Pulmonary artery endothelial cell (primary cell): ENCODE measurements around the gene SIM1. TPM values are rescaled to one million over a fixed set of nuclear protein-coding genes. Genes with fewer than 3 reads are reported as not detected.

Experiments
- DNase-seq: peaks from one replicate; pipeline ENCODE4 v3.0.0-alpha.2; 2011; ENCODE audit warnings: low read depth, low spot score
- total RNA-seq: library from RNA; depleted of rRNA; stranded (reverse); fragments of >200 nt; gene quantifications from 2 replicates; pipeline ENCODE4 v1.2.3, GENCODE V29; 2014

SIM1 gene
- total RNA-seq, 1 donor from 2014 or later: 0.07 TPM

DNA sequence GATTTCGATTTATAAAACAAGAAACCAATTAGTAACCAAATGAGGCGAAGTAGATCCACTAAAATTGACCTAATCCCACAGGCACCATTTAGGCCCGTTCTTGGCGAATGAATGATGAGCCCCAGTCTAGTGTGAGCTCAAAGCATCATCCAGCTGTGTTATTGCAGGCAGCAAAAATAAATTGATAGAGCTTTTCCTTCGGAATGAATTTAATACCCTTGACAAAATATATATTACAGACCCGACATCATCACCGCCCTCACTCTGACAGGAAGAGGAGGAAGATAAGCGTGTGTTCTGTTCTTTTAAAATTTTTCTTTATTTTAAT lies 7.8 kb downstream of the SIM1 start:
- DNase-seq: no peak

DNA sequence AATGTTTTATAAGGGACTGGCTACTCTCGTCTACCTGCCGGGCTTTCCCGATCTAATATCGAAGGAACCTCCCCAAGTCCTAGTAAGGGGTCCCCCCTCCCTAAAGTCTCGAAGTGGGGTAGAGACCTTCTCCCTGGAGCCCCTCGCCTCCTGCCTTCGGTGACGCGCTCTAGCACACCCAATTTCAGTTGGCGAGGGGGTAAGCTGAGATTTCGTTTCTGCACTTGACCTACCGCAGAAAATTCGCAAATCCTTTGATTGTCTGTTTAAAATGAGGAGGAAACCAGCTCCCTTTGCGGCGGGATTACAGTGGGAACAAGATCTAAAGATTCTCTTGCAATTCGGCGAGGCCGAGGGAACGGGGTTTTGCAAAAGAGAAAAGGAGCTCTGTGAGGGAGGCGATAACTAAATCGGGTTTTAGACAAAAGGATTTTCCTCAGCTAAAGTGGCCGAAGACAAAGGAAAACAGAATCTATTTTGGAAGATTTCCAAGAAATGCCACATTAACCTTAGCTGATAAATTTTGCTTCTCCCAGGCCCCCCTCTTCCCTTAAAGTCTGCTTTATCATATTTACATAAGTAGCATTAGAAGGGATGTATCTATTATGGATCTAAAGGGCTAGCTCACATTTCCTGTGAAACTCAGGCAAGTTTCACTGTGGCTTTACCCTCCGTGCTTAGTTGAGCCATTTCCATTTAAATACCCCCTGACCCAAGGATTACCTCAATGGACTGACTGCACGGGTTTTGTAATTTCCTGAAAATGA lies 8.4 kb downstream of the SIM1 start:
- DNase-seq: no peak

DNA sequence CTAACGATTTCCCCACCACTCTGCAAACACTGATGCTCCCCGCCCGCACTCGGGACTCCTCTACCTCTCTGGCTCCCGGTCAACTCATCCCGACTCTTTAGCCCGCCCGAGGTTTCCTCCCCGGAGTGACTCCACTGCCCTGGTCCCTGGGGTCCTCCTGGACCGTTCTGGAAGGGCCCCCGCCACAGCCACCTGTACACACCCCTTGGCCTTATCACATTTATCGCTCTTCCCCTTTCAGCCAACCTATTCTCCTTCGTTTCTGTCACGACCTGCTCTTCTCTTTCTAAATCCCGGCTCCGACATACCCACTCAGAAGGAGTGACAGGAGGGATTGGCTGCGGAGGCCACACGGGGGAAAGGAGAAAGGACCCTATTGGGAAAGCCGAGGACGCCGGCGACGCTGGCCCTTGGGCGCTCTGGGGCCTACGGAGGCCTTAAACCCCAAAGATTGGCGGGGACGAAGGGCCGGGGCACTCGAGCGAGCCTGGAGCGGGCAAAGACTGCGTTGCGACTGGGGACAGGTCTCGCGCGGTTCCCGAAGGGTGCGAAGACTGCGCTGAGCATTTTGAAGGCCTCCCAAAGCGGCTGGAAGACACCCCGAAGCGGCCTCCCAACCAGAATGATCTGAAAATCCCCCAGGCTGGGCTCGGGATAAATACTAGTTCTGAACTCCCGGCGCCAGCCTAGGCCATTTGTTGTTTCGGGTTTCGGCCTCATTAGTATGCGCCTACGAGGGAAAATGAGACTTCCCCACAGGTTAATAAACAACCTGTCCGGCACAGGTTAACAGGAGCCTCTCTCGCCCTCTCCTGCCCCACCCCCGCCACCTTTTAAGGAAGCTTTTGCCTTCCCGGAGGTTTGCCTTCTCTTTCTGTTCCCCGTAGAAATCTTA lies 9.2 kb downstream of the SIM1 start:
- DNase-seq: no peak

DNA sequence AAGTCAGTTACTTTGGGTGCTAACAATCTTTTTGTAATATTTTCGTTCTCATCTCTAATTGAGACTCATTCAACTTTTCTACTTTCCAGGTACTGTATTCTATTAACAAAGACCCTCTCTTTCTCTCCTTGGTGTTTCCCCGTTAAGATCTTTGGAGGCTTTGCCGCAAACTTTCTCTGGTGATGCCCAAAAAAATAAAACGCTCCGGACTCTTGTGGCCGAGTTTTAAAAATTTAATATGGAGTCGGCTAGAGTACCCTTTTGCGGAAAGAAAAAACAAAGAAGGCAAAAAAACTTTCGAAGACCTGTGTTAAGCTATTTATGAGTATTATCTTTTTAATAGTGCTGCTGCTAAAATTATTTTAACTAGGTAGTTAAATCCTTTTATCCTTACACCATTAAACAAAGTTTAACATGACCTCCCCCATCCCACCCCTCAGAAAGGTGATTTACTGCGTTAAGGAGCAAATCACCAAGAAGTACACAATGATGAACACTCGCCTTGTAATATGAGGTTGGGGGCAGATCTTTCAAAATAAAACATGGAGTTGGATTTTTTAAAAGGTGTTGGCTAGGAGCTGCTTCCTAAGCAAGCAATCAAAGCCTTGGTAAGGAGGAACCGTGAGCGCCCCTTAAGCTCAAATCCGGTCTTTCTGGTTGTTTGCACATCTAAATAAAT lies 10.0 kb downstream of the SIM1 start:
- DNase-seq: no peak

DNA sequence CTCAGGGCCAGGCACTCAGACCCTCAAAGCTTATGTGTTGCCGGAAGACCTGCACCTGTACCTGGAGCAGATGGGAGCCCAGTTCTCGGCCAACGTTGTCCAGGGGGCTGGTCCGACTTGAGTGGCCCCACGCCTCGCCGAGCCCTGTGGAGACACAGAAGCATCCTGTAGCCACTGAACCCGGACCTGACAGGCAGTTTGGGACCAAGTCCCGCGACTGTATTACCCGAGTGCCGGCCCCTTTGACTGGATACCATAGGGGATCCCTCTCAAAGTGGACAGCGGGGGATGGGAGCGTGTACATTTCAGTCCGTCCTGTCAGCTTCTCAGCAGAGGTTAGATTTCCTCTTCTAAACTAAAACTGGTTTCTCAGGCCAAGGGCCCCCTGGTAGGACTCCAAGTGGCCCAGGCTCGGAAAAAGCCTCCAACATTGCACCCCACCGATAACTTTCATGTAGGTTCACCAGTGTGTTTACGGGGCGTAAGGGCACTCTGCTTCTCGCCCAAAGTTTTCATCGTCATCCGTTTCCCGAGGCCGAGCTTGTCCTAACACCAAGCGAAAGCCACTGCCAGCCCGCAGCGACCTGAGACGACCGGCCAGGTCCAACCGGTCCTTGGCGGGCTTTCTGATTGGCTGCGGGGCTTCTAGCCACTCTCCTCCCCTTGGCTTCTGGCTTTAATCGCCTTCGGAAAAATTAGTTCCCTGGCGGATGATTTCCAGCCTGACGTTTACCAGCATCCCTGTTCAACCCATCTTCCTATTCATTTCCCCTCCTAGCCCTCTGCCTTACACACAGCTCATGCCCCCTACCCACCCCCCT lies 10.8 kb downstream of the SIM1 start:
- DNase-seq: no peak

DNA sequence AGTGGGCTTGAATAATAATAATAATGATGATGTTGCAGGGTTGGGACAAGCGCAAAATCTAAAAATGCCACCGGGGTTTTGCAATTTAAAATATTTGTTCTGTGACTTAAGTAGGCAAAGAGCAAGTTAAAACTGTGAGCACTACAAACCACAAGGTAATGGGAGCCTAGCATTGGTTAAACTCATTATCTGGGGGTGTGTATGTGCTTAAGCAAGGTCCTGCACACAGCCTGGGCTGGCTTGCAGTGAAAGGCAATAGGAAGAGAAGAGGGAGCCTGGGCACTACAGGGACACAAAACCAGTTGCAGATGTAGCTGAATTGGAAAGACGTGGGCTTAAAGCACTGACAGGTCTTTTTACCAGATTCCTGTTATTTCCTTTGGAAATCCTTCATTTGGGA lies 11.7 kb downstream of the SIM1 start:
- no peak for DNase-seq

DNA sequence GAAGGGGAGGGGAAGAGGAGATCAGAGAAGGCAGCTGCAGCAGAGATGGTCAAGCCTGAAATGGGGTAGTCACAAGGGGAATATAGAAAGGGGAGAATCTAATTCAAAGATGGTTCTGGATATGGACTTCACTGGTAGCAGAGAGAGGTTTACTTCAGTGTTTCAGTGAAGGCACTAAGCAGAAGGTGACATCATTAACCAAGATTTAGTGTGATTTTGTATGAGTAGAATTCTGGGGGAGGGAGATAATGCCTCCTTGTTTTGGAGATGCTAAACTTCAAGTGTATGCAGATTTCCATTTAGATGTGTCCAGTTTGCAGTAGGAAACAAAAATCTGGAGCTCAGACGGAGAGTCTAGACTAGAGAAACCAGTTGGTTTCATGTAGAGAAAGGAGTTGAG lies 13.1 kb downstream of the SIM1 start:
- no peak for DNase-seq

DNA sequence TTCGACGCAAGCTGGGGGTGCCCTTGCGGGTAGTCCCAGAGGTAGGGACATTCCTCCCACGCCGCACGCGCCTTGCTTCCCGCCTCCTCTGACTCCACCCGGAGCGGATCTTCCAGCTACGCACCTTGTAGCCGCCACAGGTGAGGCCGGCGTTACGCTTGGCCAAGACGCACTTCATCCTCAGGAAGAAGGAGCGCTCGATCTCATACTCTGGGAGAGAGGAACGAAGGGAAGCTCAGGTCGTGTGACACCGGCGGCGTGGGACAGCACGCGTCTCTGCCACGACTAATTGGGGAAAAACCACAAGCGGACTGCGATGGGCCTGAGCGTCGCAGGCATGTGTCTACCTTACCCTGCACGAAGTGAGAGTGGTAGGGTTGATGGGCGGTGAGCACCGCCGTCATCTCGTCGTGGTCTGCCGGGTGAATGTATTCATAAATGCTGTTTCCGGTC lies 15.5 kb downstream of the SIM1 start:
- no peak for DNase-seq

DNA sequence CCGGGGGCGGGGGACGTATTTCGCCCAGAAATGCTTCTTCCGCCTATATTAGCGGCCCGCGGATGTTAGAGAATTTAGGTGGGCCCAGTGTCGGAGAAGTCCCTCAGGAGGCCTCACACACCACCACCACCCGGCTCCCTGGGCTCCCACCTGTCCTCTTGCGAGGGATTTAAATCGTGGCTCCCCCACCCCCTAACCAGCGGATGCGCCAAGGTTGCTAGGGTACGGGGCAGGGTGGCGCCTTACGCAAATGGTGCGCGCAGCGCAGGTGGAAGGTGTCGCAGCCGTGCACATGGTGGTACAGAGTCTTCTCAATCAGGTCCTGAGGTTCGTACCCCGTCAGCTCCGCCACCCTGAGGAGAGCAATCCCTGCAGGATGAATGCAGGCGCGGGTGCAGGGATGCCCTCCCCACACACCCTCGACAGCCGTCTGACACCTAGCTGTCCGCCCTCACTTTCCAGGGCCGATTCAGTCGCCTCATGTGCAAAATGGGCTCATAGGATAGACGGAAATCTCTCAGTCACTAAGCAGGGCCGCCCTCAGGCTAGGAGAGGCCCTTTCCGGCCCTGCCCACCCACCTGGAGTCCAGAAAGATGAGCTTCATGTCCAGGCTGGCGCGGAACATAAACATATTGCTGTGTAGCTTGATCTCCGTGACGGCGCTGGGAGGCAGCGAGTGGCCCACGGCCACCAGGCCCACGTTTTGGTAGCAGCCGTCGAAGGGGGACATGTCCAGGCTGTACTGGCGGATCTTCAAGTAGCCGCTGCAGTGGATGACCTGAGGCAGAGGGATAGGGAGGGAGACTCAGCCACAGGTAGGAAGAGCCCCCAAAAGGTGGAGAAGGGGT lies 16.6 kb downstream of the SIM1 start:
- DNase-seq: no peak

DNA sequence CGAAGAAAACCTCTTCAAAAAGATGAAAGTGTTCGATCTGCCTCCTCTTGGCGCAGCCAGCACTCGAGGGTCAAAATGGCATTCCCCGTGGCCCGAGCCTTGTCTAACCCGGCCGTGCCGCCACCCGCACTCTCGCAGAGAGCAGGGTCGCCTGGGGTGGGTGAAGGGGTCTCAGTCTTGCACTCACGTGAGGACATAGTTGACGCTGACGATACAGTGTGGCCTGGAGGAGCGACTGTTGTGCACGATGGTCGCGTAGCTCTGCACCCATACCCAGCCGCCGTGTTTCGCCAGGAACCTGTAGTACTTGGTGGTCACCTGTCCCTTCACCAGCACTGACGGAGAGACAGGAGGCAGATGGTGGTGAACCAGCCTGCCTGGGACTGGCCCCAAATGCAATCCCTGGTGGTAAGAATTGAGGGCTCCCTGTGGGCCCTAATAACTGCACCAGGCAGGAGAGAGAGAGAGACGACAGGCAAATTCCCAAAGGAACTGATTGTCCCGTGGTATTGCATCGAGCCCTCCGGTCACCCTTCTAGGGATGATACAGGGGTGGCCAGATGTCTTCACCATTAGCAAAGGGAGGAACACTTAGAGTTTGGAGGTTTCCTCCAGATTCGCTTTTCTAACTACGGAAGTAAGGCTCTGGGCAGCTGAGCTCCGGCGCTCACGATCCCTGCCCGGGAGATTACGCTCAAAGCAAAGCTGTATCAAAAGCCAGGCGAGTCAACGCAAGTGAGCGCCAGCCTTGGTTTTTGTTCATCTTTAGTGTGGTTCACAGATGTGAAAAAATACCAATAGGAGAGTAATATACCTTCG lies 17.4 kb downstream of the SIM1 start:
- DNase-seq: no peak

DNA sequence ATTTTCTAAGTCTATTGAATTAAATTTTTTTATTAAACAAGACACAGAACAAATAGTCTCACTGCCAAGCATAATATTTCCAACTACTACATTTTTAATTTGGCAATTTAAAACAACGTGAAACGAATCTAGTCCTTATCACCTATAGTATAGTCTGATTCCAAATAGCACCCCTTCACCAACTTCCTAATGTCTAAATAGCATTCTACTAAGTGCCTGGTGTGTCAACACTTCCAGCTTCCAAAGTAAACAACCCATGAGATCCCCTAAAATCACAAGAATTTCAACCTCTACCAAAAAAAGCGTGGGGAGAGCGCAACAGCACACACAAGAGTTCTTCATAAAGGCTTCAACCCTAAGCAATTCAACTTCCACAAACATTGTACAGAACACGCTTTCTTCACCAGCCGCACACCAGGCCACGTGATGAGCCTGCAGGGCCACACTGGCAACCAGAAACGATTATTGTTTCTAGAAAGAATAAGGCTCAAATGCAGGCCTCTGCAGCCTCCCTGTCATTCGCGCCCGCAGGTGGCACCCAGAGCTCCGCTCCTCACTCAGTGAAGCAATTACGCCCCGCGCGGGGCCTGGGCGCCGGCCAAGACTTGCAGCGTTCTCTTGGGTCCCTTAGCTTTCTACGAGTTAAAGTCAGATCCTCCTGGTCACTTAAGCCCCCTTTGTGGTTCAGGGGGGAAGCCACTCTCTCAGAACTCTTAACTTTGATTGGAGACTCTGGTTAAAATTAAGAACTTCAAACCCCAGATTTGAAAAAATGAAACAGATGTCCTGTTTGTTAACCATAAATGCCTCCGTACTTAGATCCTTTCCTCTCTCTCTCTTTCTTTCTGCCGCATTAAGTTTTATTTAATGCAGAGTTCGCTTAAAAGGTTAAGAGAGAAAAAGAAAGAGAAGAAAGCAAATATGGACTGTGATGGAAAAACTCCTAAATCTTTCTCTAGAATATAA lies 18.3 kb downstream of the SIM1 start:
- no peak for DNase-seq

DNA sequence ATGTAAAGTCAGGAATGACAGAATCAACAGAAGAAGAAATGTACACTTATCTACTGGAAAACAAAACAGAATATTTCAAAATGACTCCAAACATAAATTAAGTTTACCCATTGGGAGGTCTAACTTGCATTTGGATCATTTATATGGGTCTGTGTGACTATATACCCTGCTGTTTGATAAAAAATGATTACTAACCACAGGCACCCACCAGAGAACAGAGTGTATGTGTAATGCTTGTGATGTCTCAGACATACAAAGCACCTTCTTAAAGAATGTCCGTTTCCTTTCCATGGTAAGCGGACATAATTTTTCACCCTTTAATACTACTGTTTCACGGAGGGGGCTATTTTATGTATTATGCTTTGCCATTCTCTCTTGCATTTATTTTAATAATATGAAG lies 19.2 kb downstream of the SIM1 start:
- DNase-seq: no peak

DNA sequence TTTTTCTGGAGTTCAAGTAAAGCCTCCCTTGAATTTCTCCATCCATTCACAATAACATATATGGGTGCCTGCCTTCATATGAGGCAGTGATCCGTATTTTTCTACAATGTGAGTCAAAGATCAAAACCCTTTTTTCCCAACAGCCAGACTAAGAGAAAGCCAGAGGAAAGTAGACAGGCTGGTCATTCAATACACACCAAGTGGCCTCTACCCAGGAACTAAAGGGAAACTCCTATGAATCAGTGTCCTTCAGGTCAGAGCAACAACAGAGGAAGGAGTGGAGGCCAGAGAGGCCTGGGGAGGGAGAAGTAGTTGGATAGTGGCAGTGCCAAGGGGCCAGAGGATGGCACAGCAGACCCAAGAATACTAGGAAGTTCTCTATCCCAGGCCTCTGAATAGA lies 23.8 kb downstream of the SIM1 start:
- no peak for DNase-seq

DNA sequence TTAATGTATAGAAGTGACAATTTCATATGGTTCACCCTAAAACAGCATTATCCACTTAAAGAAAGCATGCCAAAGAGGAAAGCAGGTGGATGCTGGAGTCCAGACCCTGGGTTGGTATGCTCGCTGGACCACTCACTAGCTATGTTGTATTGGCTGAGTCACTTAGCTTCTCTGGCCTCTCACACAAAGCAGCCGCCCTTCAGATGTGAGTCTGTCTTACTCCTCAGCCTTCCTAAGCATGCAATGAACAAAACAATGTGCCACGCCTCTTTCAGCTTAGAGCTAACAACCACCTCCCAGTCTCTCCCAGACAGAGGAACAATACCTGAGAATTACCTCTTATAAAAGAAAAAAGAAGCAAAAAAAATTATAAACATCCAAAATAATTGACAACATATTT lies 29.4 kb downstream of the SIM1 start:
- no peak for DNase-seq

DNA sequence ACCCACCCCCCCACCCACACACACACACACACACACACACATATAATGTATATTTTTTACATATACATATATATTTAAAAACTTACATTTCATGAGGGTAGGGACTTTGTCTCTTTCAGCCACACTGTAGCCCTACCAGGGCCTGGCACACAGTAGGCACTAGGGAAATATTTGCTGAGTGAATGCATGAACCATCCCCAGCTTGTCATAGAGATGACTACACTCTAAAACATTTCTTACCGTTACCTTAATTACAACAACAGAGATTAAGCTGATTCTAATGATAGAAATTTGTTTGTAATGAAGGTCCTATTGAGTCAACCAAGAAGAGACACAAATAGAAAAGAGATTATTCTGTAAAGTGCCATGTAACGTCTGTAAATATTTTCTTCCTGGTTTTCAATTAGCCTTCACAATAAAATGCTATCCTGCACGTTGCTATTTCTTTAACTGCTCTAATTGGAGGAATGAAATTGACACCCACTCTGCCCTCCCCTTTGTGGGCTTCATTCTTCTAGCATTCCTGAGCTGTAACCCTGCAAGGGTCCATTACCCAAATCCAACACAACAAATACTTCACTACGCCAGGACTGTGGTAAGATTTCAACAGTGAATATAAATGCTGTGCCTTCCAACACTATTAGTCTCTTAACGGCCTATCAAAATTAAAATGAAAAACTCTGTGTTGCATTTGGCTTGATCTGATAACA lies 30.8 kb downstream of the SIM1 start:
- no peak for DNase-seq

DNA sequence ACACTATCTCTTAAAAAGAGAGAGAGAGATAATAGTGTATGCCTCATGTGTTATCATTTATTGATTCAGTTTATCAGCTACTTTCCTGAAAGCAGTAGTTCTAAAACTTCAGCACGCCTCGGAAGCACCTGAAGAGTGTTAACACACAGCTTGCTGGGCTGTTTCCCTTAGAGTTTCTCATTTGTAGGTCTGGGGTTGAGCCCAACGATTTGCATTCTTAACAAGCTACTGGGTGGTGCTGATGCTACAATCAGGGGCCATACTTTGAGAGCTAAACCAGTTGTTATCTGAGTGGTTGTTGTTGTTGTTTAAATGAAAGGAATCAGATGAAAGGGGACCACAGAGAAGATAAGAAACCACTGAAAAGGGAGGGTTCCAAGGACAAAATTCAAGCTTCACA lies 32.6 kb downstream of the SIM1 start:
- DNase-seq: no peak

DNA sequence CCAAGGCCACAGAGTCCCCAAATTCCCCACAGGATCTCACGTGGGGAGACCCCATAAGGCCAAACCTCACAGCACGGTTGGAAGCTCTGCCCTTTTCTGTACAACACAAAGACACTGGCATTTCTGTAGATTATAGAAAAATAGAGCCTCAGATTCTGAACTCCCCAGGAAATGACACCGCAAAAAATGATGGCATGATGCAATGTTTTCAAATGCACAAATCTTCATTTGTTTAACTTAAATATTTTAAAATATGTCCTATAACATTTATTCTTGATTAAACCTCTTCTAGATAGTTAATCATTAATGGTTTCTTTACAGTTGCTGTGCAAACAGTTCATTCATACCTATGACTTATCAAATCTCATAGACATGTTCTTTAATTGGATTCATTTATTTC lies 33.8 kb downstream of the SIM1 start:
- DNase-seq: no peak

DNA sequence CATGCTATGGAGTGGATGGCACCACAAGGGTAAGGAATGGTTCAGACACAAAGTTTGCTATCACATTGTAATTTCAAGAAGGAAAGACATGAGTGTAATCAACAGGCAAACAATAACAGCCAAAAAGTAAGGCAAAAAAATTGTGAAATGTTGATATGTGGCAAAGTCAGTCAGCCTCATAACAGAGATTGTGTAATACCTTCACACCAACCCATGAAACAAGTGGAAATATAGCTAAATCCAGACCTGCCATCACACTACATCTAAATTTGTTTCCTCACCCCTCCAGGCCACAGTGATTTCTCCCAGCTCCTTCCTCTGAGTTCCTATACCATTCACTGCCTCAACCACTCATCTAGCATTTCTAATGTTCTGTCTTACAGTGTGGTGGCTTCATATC lies 37.3 kb downstream of the SIM1 start:
- DNase-seq: no peak
